ENCODE results near the gene DOHH.

GRCh38 chr19:3459965-3460582, 40.4 kb downstream of the DOHH start:
- TF ChIP-seq TAF1 (IDR thresholded peaks at IDR 0.05; ENCODE audit: low read depth) (no peak), EGR1 (IDR thresholded peaks at IDR 0.05) (no peak), YY1 (IDR thresholded peaks at IDR 0.05; ENCODE audit: low read depth) (no peak), CEBPB (IDR thresholded peaks at IDR 0.05) (no peak), NFIC (IDR thresholded peaks at IDR 0.05) (no peak), RAD21 (IDR thresholded peaks at IDR 0.05; ENCODE audit: low read depth) (no peak), CREB1 (IDR thresholded peaks at IDR 0.05; ENCODE audit: low read depth) (no peak), TCF12 (IDR thresholded peaks at IDR 0.05; ENCODE audit: low read depth) (no peak), EP300 (IDR thresholded peaks at IDR 0.05; ENCODE audit: borderline replicate concordance) (no peak)
- TF ChIP-seq, protein P1, sequence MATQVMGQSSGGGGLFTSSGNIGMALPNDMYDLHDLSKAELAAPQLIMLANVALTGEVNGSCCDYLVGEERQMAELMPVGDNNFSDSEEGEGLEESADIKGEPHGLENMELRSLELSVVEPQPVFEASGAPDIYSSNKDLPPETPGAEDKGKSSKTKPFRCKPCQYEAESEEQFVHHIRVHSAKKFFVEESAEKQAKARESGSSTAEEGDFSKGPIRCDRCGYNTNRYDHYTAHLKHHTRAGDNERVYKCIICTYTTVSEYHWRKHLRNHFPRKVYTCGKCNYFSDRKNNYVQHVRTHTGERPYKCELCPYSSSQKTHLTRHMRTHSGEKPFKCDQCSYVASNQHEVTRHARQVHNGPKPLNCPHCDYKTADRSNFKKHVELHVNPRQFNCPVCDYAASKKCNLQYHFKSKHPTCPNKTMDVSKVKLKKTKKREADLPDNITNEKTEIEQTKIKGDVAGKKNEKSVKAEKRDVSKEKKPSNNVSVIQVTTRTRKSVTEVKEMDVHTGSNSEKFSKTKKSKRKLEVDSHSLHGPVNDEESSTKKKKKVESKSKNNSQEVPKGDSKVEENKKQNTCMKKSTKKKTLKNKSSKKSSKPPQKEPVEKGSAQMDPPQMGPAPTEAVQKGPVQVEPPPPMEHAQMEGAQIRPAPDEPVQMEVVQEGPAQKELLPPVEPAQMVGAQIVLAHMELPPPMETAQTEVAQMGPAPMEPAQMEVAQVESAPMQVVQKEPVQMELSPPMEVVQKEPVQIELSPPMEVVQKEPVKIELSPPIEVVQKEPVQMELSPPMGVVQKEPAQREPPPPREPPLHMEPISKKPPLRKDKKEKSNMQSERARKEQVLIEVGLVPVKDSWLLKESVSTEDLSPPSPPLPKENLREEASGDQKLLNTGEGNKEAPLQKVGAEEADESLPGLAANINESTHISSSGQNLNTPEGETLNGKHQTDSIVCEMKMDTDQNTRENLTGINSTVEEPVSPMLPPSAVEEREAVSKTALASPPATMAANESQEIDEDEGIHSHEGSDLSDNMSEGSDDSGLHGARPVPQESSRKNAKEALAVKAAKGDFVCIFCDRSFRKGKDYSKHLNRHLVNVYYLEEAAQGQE (IDR thresholded peaks at IDR 0.05; ENCODE audit: low read depth) = no peak
